Measurements from ENCODE around the gene RPL13A. TPM values are rescaled to one million over a fixed set of nuclear protein-coding genes. Genes with fewer than 3 reads are reported as not detected.

RPL13A gene
- total and polyA plus RNA-seq, 2 of the 13 experiments (the other 11 are each of a cell fraction or from before 2014, with no cell fraction given) = 2,601 to 3,407 TPM

- TF ChIP-seq ZBTB8A (CRISPR knock-in tag; IDR thresholded peaks at IDR 0.05; ENCODE audit: borderline replicate concordance, low read depth) (no peak), KLF12 (CRISPR knock-in tag; IDR thresholded peaks at IDR 0.05; ENCODE audit: borderline replicate concordance) (no peak), TOPORS (CRISPR knock-in tag; IDR thresholded peaks at IDR 0.05) (no peak), ZNF180 (CRISPR knock-in tag; IDR thresholded peaks at IDR 0.05; ENCODE audit: borderline replicate concordance, low read depth) (no peak; the same call in 1 of the 2 replicates), RBM39 (IDR thresholded peaks at IDR 0.05; ENCODE audit: low read depth, low read length, poor library complexity, severe bottlenecking) (no peak), NCOA5 (CRISPR knock-in tag; IDR thresholded peaks at IDR 0.05) (no peak), XBP1 (CRISPR knock-in tag; IDR thresholded peaks at IDR 0.05) (no peak), ZNF839 (CRISPR knock-in tag; IDR thresholded peaks at IDR 0.05; ENCODE audit: borderline replicate concordance) (no peak), FOXA1 (IDR thresholded peaks at IDR 0.05) (no peak), FOXA1 (CRISPR knock-in tag; IDR thresholded peaks at IDR 0.05) (no peak), ZNF816 (CRISPR knock-in tag; IDR thresholded peaks at IDR 0.05; ENCODE audit: borderline replicate concordance) (peak; percentile 60; the same call in 1 of the 2 replicates), NRL (CRISPR knock-in tag; IDR thresholded peaks at IDR 0.05; ENCODE audit: borderline replicate concordance) (no peak), ISL2 (CRISPR knock-in tag; IDR thresholded peaks at IDR 0.05) (no peak; the same call in 1 of the 2 replicates), KDM6A (CRISPR knock-in tag; IDR thresholded peaks at IDR 0.05; ENCODE audit: low read depth) (no peak), REL (CRISPR knock-in tag; conservative IDR thresholded peaks at IDR 0.05) (no peak), NR1H2 (CRISPR knock-in tag; IDR thresholded peaks at IDR 0.05; ENCODE audit: borderline replicate concordance, low read depth) (0 out of 2 replicates have a peak, but pooled peaks have one; percentile 46), GMEB2 (CRISPR knock-in tag; IDR thresholded peaks at IDR 0.05; ENCODE audit: low read depth) (peak; percentile 70), SRF (IDR thresholded peaks at IDR 0.05; ENCODE audit: low read depth, low read length) (no peak), ZNF382 (CRISPR knock-in tag; IDR thresholded peaks at IDR 0.05; ENCODE audit: borderline replicate concordance) (no peak), PPARG (CRISPR knock-in tag; conservative IDR thresholded peaks at IDR 0.05) (no peak), RNF2 (conservative IDR thresholded peaks at IDR 0.05; ENCODE audit: low read depth) (0 out of 2 replicates have a peak, but pooled peaks have one; percentile 46), KAT7 (CRISPR knock-in tag; IDR thresholded peaks at IDR 0.05; ENCODE audit: borderline replicate concordance) (no peak), FOXK1 (CRISPR knock-in tag; IDR thresholded peaks at IDR 0.05; ENCODE audit: borderline replicate concordance, low read depth) (no peak), ZNF496 (CRISPR knock-in tag; IDR thresholded peaks at IDR 0.05; ENCODE audit: insufficient replicate concordance) (no peak), ESRRA (CRISPR knock-in tag; IDR thresholded peaks at IDR 0.05; ENCODE audit: low read depth) (0 out of 2 replicates have a peak, but pooled peaks have one; percentile 5)
- TF ChIP-seq, protein P1, sequence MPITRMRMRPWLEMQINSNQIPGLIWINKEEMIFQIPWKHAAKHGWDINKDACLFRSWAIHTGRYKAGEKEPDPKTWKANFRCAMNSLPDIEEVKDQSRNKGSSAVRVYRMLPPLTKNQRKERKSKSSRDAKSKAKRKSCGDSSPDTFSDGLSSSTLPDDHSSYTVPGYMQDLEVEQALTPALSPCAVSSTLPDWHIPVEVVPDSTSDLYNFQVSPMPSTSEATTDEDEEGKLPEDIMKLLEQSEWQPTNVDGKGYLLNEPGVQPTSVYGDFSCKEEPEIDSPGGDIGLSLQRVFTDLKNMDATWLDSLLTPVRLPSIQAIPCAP (CRISPR knock-in tag; IDR thresholded peaks at IDR 0.05; ENCODE audit: low read depth) = peak; percentile 26; the same call in 1 of the 2 replicates
- TF ChIP-seq, protein P2, sequence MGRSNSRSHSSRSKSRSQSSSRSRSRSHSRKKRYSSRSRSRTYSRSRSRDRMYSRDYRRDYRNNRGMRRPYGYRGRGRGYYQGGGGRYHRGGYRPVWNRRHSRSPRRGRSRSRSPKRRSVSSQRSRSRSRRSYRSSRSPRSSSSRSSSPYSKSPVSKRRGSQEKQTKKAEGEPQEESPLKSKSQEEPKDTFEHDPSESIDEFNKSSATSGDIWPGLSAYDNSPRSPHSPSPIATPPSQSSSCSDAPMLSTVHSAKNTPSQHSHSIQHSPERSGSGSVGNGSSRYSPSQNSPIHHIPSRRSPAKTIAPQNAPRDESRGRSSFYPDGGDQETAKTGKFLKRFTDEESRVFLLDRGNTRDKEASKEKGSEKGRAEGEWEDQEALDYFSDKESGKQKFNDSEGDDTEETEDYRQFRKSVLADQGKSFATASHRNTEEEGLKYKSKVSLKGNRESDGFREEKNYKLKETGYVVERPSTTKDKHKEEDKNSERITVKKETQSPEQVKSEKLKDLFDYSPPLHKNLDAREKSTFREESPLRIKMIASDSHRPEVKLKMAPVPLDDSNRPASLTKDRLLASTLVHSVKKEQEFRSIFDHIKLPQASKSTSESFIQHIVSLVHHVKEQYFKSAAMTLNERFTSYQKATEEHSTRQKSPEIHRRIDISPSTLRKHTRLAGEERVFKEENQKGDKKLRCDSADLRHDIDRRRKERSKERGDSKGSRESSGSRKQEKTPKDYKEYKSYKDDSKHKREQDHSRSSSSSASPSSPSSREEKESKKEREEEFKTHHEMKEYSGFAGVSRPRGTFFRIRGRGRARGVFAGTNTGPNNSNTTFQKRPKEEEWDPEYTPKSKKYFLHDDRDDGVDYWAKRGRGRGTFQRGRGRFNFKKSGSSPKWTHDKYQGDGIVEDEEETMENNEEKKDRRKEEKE (IDR thresholded peaks at IDR 0.05) = no peak
These were observed 43.9 kb upstream of the RPL13A start (continued) for GRCh38 chr19:49443366-49444099.

Measured in HepG2 (cell line).